NCI-H510A treated with DMSO at 0.1 percent for 48 hours (cell line): ENCODE measurements around the gene KEAP1.
A peak's percentile ranks its signal among the peaks of the same experiment; 100 is the strongest.
"Not testable (repeated sequence)": the region's sequence is repeated elsewhere in the genome, so short reads cannot be mapped to it uniquely, and the experiment has no call there.

ENCODE experiments used
- DNase-seq: peaks from one replicate; lab custom pipeline; 2025; lab: John Stamatoyannopoulos, UW

KEAP1 gene

GRCh38 chr19:10503002-10503789 lies at the start of gene KEAP1:
Gene KEAP1, minus strand, starts transcription at chr19:10503356. Its CDS starts 3,323 bp downstream, at chr19:10500033.
- DNase-seq = peak; percentile 39

GRCh38 chr19:10552510-10553053 lies 49.4 kb upstream of the KEAP1 start:
- DNase-seq = peak; percentile 13

GRCh38 chr19:10551698-10552301 lies 48.6 kb upstream of the KEAP1 start:
- DNase-seq = no peak

GRCh38 chr19:10551006-10551405 lies 47.9 kb upstream of the KEAP1 start:
- DNase-seq = not testable (repeated sequence)

GRCh38 chr19:10550336-10550735 lies 47.2 kb upstream of the KEAP1 start:
- no peak for DNase-seq

- DNase-seq = no peak
These were observed 46.6 kb upstream of the KEAP1 start for GRCh38 chr19:10549733-10550132.

- no peak for DNase-seq
These were observed 45.7 kb upstream of the KEAP1 start for GRCh38 chr19:10548746-10549276.

GRCh38 chr19:10546817-10547216 lies 43.7 kb upstream of the KEAP1 start:
- DNase-seq = no peak

GRCh38 chr19:10544753-10545251 lies 41.6 kb upstream of the KEAP1 start:
- no peak for DNase-seq

- peak; percentile 10 for DNase-seq
These were observed 41.1 kb upstream of the KEAP1 start for GRCh38 chr19:10544242-10544752.

GRCh38 chr19:10543420-10544241 lies 40.5 kb upstream of the KEAP1 start, which contains the start of gene ATG4D:
Gene ATG4D, plus strand, starts transcription at chr19:10543904. Its CDS starts 187 bp downstream, at chr19:10544091.
- DNase-seq = peak; percentile 90

- DNase-seq = no peak
These were observed 39.9 kb upstream of the KEAP1 start for GRCh38 chr19:10543059-10543419.

GRCh38 chr19:10539016-10539415 lies 35.9 kb upstream of the KEAP1 start:
- not testable (repeated sequence) for DNase-seq

- DNase-seq = no peak
These were observed 35.2 kb upstream of the KEAP1 start for GRCh38 chr19:10538204-10538983.

GRCh38 chr19:10537668-10538067 lies 34.5 kb upstream of the KEAP1 start:
- no peak for DNase-seq

GRCh38 chr19:10535613-10536012 lies 32.5 kb upstream of the KEAP1 start:
- no peak for DNase-seq

GRCh38 chr19:10533646-10534386 lies 30.7 kb upstream of the KEAP1 start:
- no peak for DNase-seq

GRCh38 chr19:10532457-10532856 lies 29.3 kb upstream of the KEAP1 start:
- DNase-seq = no peak

- DNase-seq = not testable (repeated sequence)
These were observed 23.7 kb upstream of the KEAP1 start for GRCh38 chr19:10526887-10527286.

GRCh38 chr19:10525636-10526035 lies 22.5 kb upstream of the KEAP1 start:
- no peak for DNase-seq
